Fibroblast of upper back skin (primary cell): ENCODE data around the gene NUCKS1.

Experiments
- DNase-seq: peaks from one replicate; pipeline ENCODE4 v3.0.0-alpha.2; 2013

The NUCKS1 gene

DNA sequence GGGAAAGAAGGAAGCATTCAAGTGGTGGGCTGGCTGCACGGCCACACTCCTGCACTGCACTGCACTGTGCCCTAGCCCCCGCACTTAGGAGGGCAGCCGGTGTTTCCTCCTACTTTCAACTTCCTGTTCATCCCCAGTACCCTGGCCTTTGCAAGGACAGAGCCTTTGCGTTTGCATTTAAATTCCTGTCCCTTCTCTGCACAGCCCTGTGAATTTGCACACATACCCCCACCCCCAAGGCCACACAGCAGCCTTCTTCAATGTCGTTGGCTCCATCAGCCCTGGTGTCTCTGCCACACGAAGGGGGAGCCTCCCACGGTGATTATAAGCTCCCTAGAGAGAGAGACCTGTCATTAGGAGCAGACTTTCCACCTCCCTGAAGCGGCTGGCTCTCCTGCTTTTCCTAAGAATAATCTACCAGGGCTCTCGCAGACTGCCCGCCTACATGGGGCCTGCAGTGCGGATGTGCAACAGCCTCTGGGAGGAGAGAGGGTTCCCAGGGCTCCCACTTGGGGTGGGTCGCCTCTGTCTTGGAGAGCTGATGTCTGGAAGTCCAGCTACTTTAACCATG lies 56.5 kb downstream of the NUCKS1 start:
- DNase-seq: no peak

DNA sequence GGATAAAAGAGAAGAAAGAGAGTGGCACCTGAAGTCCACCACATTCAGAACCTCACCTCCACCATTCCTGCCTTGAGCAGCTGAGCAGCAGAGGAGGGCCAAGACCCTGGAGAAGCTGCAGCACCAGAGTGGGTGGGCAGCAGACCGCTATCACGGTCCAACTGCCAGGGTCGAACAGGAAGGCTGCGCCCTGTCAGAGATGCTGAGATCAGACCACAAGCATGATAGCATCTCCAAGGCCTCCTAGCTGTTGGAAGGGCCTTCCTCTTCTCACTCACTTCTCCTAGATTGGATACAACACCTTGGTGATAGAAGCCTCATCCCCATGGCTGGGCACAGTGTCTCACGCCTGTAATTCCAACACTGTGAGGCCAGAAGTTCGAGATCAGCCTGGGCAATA lies 57.6 kb downstream of the NUCKS1 start:
- no peak for DNase-seq

DNA sequence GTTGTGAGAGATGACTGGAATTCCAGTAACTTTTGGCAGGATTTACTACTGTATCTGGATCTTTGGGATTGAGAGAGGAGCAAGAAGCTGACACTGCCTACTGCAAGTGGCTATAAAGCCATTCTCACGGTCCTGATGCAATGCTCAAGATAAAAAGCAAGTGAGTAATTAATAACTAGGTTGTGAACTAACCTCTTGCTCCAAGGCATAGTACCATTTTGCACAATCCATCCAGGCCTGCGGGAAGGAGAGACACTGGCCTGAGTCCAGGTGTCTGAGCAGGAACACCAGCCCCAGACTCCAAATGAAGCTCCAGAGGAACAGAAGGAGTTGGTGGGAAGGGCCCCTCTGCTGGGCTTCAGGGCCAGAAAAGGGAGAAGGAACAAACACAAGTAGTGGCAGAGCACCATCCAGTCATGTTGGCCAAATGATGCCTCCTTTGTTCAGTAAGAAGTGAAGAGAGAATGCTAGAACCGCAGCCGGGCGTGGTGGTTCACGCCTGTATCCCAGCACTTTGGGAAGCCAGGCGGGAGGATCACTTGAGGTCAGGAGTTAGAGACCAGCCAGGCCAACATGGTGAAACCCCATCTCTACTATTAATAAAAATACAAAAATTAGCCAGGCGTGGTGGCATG lies 59.7 kb downstream of the NUCKS1 start:
- no peak for DNase-seq

DNA sequence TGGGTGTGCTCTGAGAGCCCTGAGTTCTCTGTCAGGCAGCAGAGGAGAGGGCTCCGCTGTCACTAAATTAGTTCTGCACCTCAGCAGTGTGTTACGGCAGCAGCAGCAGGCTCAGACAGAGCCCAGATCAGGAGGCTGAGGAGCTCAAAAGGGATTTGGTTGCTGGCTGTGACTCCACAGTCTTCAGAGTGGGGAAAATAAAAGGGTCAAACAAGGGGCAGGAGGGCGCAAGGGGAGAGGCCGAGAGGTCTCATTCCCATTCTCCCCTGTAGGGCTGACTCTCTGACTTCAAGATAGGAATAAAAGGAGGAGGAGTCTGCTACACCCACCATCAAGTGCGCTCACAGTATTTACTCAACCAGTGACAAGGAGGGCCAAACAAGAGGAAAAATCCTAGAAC lies 60.5 kb downstream of the NUCKS1 start:
- no peak for DNase-seq

DNA sequence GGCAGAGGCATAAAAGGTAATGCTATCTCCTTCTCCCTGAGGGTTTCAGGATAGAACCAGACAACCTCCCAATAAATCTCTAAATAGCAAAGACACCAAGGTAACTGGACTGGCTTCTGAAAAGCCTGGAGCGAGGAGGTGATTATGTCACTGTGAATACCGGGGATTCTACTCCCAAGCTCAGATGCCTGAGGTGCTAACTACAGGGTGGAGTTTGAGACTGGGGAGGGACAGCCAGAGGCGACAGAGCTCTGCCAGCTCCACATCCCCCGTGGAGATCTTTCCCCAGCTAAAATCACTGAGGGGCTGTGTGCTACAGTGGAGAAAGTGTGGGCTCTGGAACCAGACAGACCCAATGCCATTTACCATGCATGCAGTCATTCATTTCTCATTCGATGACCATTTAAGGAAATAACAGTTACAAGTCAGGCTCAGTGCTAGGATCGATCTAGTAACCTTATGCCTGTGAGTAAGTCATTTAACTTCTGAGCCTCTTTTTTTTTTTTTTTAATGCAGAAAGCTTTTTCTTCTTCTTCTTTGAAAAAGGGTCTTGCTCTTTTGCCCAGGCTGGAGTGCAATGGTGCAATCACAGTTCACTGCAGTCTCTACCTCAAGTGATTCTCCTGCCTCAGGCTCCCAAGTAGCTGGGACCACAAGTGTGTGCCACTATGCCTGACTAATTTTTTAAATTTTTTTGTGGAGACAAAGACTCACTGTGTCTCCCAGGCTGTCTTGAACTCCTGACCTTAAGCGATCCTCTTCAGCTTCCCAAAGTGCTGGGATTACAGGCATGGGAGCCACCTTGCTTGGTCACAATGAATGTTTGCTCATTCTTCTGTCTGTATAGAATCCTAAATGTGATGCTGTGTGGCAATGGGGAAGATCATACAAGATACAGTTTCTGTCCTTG lies 61.6 kb downstream of the NUCKS1 start:
- DNase-seq: no peak

DNA sequence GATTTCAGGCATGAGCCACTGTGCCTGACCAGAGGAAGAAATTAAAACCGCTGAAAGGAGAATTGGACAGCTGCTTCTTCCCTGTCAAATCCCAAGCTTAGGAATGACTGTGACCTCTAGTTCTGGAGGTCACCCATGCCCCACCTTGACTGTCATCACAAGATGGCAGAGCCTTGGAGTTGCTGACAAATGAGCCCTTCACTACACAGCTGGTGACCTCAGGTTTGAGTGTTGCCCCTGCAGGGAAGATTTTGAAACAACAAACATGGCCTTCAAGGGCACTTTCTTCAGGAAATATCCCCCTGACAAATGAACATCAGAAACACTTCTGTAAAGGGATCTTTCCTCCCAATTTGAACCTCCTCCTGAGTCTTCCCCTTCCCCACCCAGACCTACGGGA lies 62.7 kb downstream of the NUCKS1 start:
- DNase-seq: no peak

DNA sequence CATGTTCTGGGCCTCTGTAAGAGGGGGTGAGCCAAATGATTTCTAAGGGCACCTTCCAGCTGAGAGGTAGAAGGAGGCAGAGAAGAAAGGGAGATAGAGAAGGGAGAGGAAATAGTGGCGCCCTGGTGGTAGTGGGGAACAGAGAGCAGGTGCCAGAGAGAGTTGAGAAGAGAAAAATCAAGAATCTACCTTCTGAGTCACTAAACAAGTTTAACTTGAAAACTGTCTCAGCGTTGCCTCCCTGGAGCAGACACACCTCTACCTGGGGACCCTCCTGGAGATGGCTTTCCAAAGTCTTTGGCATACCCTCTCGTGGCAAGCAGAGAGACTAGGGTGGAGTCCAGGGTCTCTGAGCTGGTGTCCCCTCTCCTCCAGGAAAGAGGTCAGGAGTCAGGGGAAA lies 68.6 kb downstream of the NUCKS1 start:
- no peak for DNase-seq

DNA sequence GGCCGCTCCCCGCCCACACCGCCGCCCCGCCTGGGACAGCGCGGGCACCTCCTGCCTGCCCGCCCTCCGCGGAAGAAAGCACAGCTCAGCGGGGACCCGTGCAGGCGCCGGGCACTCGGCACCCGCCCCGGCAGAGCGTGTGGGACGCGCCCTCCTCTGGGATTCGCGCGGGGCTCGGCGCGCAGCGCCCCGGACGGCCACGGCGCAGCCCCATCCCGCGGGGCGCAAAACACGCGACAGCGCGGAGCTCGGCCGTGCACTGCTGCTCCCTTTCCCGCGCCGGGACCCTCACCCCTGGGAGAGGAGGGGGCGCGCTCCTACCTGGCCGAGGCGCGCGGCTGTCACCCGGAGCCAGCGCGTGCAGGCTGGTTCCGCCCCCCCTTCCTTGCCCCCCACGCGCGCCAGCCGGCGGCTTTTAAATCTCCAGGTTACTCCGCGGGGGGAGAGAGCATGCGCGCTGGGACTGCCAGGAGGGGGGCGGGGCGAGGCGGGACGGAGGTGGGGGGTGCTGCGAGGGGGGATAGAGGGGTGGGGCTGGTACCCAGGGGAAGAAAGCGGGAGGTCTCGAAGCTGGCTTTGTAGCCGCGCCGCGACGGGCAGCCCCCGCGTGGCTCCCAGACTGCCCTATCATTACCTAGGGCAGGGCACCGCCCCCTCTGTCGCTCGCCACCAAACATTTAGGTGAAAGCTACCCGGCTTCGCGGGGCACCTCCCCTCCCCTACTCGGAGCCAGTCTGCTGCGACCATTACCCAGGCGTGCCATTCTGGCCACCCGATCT lies 69.7 kb downstream of the NUCKS1 start, which contains the start of gene SLC45A3:
Gene SLC45A3 (minus strand): TSS at position 437 of the 779 bp plus-strand sequence. CDS start 15,853 bp downstream, outside the sequence.
- peak; percentile 21 for DNase-seq

DNA sequence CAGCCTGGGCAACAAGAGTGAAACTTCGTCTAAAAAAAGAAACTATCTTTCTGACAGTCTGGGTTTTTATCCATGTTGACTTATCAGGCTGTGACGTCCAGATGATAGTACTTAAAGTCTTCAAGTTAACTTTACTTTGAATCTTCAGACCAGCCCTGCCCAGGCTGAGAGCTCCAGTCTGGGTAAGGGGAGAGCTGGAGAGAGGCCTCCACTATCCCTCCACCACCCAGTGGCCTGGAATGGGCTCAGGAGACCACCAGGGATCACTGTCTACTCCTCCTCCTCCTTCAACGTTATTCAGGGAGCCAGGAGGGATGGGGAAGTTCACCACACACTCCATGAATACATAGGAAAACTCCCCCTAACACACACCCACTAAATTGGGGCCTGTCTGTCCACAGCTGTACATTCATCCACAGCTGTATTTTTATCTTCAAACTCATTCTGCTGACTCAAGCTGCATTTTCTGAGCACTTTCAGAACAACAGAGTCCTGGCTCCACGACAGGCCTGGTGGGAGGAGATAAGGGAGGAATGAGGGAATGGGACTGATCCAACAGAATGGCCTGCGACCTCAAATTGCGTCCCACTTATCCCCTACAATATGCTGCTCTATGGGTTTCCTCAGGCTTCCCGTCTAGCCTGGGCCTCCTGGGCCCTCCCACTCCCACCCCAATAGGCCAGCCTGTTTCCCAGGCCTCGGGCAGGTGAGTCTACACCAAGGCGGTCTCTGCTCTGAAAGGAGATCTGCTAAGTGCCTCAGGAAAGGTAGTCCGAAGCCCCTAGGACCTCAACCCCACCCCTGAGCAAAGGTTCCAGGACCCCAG lies 71.5 kb downstream of the NUCKS1 start:
- peak; percentile 33 for DNase-seq

DNA sequence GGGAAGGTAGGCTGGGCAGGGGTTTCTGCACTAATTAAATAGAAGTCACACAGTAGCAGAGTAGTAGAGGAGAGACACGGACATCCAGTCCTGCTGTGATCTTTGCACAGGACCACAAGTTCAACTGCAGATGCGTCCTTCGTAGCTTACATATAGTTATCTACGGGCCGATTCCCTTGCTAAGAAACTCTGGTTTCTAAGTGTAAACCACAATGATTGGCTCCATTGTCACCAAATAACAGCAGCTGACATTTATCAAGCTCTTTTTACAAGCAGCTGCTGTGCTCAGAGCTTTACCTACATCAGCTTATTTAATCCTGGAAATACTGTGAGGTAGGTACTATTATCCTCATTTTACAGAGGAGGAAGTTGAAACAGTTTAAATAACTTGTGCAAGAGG lies 72.8 kb downstream of the NUCKS1 start:
- no peak for DNase-seq

DNA sequence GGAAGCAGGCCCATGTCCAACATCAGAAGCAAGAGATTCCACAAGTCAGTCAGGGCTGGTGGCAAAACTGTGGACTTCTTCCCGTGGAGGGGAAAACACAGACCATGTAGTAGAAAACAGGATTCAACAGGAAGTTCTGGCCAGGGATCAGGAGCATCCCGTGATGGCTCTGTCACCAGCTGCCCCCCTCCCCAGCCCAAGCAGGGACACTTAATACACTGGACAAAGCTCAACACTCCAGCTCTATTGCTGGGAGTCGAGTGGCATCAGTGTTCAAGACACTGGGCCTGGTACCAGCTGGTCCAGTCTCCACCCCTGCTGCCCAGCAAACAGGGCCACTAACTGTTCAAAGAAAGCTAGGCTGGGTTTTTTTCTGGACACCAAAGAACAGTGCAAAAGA lies 73.4 kb downstream of the NUCKS1 start:
- DNase-seq: no peak

DNA sequence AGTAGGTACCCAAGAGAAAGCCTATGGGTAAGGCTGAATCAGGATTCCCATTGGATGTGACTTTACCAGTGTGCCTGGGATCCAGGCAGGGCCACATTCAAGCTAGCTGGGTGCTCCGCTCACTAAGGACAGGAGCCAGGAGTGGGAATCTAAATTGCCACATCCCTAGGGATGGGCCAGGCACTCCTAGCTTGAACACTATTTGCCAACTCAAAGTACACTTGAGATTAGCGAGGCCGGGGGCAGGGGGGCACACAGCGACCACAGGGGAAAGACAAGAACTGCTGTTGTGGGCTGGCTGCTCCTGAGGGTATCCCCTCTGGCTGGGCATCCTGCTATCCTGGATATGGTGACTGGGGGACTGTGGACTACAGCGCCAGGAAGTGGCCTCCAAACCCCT lies 74.0 kb downstream of the NUCKS1 start:
- no peak for DNase-seq

DNA sequence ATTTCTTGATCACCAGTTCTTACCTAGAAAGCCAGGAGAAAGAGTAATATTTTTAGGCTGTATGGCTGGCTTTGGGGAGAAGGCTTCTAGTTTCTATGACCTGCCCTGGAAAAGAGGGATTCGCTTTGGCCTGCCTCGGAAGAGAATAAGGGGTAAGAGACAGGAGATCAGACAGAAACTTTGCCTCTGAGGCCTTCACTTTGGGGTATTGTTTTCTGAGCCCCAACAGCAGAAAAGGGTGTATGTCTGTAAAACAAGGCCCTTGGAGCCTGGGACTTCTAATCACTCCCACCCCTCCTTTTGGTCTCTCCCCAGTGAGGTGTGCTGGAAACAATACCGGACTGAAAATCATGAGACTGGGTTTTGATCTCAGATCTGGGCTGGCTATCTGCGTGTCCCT lies 74.7 kb downstream of the NUCKS1 start:
- no peak for DNase-seq

DNA sequence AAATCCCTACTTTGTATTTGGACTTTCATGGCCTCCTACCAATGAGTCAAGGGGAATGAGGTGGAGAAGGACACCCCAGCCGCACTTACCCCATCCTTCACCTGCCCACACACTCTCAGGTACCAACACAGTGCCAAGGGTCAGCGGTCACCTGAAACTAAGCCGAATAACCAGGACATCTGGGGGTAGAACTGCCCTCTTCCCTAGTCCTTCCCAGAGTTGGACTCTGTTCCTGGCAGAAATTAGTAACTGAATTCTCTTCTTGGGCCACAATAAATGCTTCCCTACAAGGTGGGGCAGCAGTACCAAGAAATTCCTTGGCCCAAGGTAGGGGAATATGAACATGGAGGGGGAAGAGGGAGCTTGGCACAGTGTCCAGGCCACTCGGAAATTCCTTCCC lies 77.0 kb downstream of the NUCKS1 start:
- DNase-seq: no peak

DNA sequence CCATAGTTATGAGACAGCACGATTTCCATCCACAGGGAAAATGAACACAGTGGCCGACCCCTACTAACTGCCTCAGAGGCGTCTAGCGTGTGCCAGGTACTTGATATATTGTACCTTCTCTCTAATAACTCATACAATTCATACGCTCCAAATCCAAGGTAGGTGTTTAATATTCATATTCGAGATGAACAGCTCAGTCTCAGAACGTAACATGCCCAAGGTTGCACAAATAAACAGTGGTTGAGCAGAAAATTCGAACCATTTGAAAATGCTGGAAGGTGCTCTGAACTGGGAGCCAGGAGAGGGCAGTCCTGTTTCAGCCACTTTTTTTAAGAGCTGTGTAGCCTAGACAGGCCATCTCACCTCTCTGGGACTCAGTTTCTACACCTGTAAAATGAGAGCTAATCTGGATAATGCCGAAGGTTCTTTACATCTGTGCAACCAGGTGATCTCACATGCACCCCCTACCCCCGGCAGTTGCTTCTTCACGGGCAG lies 77.5 kb downstream of the NUCKS1 start:
- no peak for DNase-seq

DNA sequence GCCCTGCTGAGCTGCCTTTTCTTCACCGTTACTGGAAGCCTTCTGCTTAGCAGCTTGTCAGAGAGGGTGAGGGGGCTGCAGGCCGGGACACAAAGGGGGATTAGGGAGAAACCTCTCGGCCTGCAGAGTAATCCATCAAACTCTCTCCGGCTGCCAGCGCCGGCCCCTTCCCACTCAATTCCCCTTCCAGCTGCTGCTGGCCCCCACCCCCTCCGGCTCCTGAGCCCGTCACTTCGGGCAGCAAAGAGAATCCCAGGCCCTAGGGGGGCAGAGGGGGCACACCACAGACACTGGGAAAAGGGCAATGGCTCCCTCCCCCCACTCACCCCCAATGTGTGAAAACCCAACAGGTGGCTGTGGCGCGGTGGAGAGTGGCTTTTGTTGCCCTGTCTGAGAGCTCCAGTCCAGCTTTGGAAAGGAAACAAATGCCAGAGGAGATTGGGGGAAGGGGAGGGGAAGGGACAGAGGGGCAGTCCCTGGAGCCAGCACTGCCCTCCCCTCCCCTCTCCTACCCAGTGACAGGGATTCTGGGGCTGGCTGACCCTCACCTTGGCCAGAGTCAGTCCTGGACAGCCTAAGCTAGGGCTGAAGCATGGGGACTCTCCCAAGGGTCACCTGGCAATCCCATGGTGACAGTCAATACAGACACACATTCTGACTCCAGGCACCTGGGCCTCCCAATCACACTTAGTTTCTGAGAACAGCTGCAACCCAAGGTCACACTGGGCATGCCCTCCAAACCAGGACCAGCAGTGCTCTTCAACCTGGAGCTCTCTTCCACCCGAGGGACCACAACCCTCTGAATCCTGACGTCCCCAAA lies 79.2 kb downstream of the NUCKS1 start:
- DNase-seq: no peak

DNA sequence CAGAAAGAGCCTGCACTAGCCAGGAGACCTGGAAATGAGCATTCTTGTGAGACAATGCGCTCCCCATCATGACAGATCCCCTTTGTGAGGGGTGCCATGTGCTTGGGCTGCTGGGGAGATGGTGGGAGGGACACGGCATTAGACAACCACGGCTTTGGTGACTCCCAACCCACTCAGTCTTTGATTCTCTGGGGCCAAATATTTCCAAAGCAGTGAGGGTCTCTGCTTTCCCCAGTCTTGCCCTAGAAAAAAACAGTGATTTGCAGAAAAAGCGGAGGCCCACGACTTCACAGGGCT lies 79.9 kb downstream of the NUCKS1 start:
- no peak for DNase-seq

DNA sequence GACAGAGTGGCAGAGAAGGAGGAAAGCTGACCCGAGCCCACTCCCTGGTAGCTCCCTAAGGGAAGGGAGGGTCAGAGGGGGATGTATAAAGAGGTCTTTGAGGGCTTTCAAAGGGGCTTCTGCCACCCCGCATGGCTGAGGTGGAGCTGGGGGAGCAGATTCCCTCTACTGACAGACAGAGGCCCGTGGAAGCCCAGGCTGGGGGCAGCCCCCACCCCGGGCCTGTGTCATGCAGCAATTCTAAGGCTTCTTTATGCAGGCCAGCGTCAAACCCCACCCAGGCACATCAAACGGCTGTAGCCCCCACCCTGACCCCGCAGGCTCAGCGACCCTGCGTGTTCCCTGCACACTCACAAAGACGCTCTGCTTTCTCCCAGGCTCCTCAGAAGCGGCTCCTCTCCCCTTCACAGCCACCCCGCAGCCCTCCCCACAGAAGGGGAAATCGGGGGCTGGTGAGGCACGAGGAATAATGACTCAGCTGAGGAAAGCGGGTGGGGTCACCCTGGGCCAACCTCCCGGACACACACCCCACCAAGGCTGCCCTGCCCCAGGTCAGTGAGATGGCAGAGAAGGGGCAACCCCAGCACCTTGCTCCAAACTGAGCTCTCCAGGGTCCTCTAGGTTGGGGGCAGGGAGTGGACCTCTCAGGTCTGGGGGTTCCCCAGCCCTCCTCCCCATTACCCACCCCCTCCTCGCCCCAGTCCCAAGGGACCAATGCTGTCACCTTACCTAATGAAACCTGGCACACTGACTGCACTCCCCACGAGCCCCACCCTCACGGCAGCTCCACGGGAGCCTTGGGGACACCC lies 80.4 kb downstream of the NUCKS1 start:
- DNase-seq: no peak

DNA sequence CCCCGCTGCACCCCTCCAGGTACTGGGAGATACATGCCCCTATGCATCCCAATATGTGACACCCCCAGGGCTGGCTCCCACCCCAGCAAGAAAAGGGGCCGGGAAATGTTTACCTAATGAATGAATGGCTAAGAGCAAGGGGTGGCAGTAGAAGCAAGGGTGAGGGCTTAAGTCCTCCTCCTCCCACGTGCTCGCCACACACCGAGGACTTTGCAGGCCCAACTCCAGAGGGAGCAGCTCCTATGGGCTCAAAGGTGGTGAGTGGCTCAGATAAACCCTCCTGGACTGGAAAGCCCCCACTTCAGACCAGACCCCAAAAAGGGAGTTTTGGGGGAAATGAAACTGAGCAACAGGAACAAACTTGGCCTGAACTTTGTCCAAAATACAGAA lies 81.0 kb downstream of the NUCKS1 start:
- no peak for DNase-seq

DNA sequence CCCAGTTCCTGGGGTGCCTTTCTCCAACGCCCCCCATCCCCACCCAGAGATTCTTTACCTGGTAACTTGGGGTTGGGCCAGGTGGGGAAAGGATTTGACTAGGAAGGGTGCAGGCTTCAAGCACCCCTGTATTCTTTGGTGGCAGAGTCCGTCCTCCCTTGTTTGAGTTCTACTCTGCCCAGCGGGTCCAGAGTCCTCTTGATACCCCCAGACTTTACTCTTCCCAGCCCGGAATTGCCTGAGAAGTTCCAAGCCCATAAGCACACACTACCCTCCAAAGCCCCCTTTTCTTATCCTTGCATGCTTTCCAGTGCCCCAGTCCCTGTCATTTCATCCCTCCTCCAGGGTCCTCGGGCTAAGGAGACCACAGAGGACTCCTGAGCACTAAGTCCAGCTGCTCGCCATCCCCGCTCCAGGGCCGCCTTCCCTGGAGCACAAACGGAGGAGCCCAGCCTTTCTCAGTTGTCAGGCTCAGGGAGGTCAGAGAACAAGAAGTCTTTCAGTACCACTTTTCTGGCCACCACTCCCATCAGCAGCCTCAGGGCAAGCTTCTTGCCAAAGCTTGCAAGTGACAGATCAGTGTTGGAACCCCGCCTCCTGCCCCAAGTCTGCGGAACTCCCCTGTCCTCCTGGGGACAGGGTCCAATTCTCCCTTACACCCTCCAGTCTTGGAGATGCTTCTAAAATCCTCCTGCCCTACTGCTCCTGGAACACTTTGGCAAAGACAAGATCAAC lies 81.9 kb downstream of the NUCKS1 start:
- no peak for DNase-seq
